Fibroblast of lung (primary cell): ENCODE data around the gene ARL4D. TPM values are rescaled to one million over a fixed set of nuclear protein-coding genes. Genes with fewer than 3 reads are reported as not detected.
"Not testable (repeated sequence)": the region's sequence is repeated elsewhere in the genome, so short reads cannot be mapped to it uniquely, and the experiment has no call there.

Experiments
- DNase-seq, 2 donors: peaks; one replicate each; pipeline versions ENCODE4 v3.0.0 to v3.0.0-alpha.2; 2010; ENCODE audit warnings: low read depth in 2 of 2
- H2AFZ ChIP-seq: 2 replicates; pipeline ENCODE4 v1.5.1; 2012; ENCODE audit warnings: low read length, control low read depth, inconsistent platforms
- H3K27ac ChIP-seq: 2 replicates; pipeline ENCODE4 v1.5.1; 2011; ENCODE audit warnings: low read length, control low read depth; ENCODE audit not compliant: insufficient read depth
- H3K27me3 ChIP-seq: 2 replicates; pipeline ENCODE4 v1.5.1; 2011; ENCODE audit warnings: mild to moderate bottlenecking, low read length; ENCODE audit not compliant: control insufficient read depth, insufficient read depth
- H3K36me3 ChIP-seq: 2 replicates; pipeline ENCODE4 v1.5.1; 2011; ENCODE audit warnings: low read length; ENCODE audit not compliant: control insufficient read depth, insufficient read depth
- H3K4me1 ChIP-seq: 2 replicates; pipeline ENCODE4 v1.5.1; 2011; ENCODE audit warnings: low read length; ENCODE audit not compliant: control insufficient read depth, insufficient read depth; ENCODE audit errors: extremely low read depth
- H3K4me2 ChIP-seq: 2 replicates; pipeline ENCODE4 v1.5.1; 2011; ENCODE audit warnings: low read length, control low read depth; ENCODE audit not compliant: insufficient read depth; ENCODE audit errors: extremely low read depth
- H3K4me3 ChIP-seq, 4 experiments: fragments of 200-600 bp in 1 of 4; sonication (generic) in 1 of 4; replicated peaks in 1 of 4; 2 replicates each; pipeline ENCODE4 v1.5.1; 2011 to 2016; ENCODE audit warnings: low read length in 4 of 4, low read depth in 3 of 4, mild to moderate bottlenecking in 3 of 4, control low read depth in 2 of 4, inconsistent platforms in 1 of 4, mixed read lengths in 1 of 4; ENCODE audit not compliant: insufficient read depth in 1 of 4; ENCODE audit errors: control extremely low read depth in 1 of 4
- H3K79me2 ChIP-seq: 2 replicates; pipeline ENCODE4 v1.5.1; 2012; ENCODE audit warnings: mild to moderate bottlenecking, low read length, inconsistent platforms; ENCODE audit not compliant: control insufficient read depth, insufficient read depth
- H3K9ac ChIP-seq: 2 replicates; pipeline ENCODE4 v1.5.1; 2011; ENCODE audit warnings: mild to moderate bottlenecking, low read length, control low read depth; ENCODE audit not compliant: insufficient read depth
- H3K9me3 ChIP-seq: 2 replicates; pipeline ENCODE4 v1.5.1; 2012; ENCODE audit warnings: low read depth, low read length; ENCODE audit not compliant: control insufficient read depth, insufficient read depth
- H4K20me1 ChIP-seq: 2 replicates; pipeline ENCODE4 v1.5.1; 2011; ENCODE audit warnings: low read length; ENCODE audit not compliant: control insufficient read depth, insufficient read depth; ENCODE audit errors: extremely low read depth
- EZH2 ChIP-seq: IDR thresholded peaks from 2 replicates; pipeline ENCODE4 v1.5.1; 2012; ENCODE audit warnings: low read length, control low read depth, mild to moderate bottlenecking; ENCODE audit errors: missing control alignments
- polyA plus RNA-seq, 2 donors: library from polyadenylated mRNA; depleted of rRNA in 1 of 2; stranded (reverse) in 1 of 2; unstranded in 1 of 2; fragments of >200 nt; gene quantifications; 2 replicates each; pipeline ENCODE4 v1.2.1, GENCODE V29; 2011 to 2012; ENCODE audit warnings: missing spikeins in 1 of 2
- total RNA-seq: library from RNA; depleted of rRNA; stranded (reverse); fragments of >200 nt; gene quantifications from 2 replicates; pipeline ENCODE4 v1.2.1, GENCODE V29; 2014
- TF ChIP-seq, protein P1 (sequence below), 2 donors: IDR thresholded peaks in 1 of 2; conservative IDR thresholded peaks in 1 of 2; 1 replicate in 1 of 2; 2 replicates in 1 of 2; pipeline ENCODE4 v1.5.1; 2011 to 2012; ENCODE audit warnings: low read length in 2 of 2, control low read depth in 1 of 2, inconsistent platforms in 1 of 2, low read depth in 1 of 2, mild to moderate bottlenecking in 1 of 2

The ARL4D gene
- total and polyA plus RNA-seq, 2 donors (not counting 1 experiment from before 2014, with no cell fraction given): 12.5 to 46.4 TPM

- peak; percentile 77 to 81 for DNase-seq
- Histone ChIP-seq H3K4me1 (peaks cover 24% of the 10 kb centered on the region), H3K9ac (no peak overlapping the region), H3K4me3 (no peak overlapping the region), H4K20me1 (no peaks in the 10 kb centered on the region), H3K27me3 (no peaks in the 10 kb centered on the region), H3K4me2 (peak overlapping the region; percentile 52), H2AFZ (peak overlapping the region; percentile 63), H3K9me3 (no peaks in the 10 kb centered on the region), H3K27ac (peak overlapping the region; percentile 26), H3K79me2 (no peaks in the 10 kb centered on the region), H3K36me3 (no peaks in the 10 kb centered on the region)
- no peak for TF ChIP-seq EZH2
- TF ChIP-seq, protein P1, sequence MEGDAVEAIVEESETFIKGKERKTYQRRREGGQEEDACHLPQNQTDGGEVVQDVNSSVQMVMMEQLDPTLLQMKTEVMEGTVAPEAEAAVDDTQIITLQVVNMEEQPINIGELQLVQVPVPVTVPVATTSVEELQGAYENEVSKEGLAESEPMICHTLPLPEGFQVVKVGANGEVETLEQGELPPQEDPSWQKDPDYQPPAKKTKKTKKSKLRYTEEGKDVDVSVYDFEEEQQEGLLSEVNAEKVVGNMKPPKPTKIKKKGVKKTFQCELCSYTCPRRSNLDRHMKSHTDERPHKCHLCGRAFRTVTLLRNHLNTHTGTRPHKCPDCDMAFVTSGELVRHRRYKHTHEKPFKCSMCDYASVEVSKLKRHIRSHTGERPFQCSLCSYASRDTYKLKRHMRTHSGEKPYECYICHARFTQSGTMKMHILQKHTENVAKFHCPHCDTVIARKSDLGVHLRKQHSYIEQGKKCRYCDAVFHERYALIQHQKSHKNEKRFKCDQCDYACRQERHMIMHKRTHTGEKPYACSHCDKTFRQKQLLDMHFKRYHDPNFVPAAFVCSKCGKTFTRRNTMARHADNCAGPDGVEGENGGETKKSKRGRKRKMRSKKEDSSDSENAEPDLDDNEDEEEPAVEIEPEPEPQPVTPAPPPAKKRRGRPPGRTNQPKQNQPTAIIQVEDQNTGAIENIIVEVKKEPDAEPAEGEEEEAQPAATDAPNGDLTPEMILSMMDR (conservative IDR thresholded peaks at IDR 0.05 in 1 of 2, IDR thresholded peaks at IDR 0.05 in 1 of 2; ENCODE audit: low read depth in 1 of 2, low read length in 2 of 2): no peak
Measured at GRCh38 chr17:43416998-43417890, 18.5 kb downstream of the ARL4D start.

DNA sequence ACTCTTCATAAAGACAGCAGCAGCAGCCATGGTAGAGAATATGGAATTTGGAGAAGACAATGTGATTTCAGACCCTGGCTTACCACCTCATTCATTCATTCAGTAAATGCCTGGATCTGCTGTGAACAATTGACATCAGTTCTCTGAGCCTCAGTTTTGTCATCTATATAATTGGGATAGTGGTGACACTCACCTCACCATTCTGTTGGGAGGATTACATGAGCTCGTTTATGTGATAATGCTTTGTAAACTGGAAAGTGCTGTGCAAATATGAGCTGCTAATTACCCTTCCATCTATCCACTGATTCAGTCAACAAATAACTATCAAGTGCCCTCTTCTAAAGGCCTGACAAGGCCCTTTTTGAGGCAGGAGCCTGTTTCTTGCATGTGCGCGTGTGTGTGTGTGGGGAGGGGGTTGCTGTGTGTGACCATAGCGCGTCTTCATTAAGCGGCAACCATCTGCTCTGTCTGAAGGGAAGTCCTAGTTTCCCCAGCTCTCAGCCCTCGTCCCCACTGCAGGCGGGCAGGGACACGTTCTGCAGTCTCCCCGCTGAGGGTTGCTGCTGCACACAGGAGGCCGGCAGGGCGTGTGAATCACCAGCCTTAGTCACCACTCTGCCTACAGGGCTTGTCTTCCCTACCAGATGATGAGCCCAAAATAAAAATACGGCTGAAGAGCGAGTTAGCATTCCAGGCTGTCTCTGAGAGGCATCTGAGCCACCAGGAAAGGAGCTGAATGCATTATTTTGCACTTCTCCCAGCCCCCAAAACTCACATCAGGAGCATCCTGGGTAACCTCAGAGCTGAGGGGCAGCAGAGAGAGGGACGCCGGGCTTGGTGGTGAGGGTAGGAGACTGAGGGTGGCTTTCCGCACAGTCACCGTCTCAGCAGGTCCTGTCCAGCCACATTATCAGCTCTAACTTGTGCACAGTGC lies 19.9 kb downstream of the ARL4D start:
- H3K79me2 ChIP-seq: no peaks in the 10 kb centered on the region
- peak overlapping the region; percentile 28 for H3K27ac ChIP-seq
- H3K4me3 ChIP-seq: peak overlapping the region in 1 of 4 experiments; percentile 21
- H3K27me3 ChIP-seq: no peaks in the 10 kb centered on the region
- TF ChIP-seq, protein P1 (conservative IDR thresholded peaks at IDR 0.05 in 1 of 2, IDR thresholded peaks at IDR 0.05 in 1 of 2; ENCODE audit: low read depth in 1 of 2, low read length in 2 of 2): peak in 1 of 2 donors; percentile 12
- no peak for TF ChIP-seq EZH2
- H3K9me3 ChIP-seq: no peaks in the 10 kb centered on the region
- H3K4me1 ChIP-seq: peaks cover 24% of the 10 kb centered on the region
- peak; percentile 83 to 94 for DNase-seq
- H3K9ac ChIP-seq: no peak overlapping the region
- H3K36me3 ChIP-seq: no peaks in the 10 kb centered on the region
- peak overlapping the region; percentile 80 for H3K4me2 ChIP-seq
- H4K20me1 ChIP-seq: no peaks in the 10 kb centered on the region
- H2AFZ ChIP-seq: peak overlapping the region; percentile 77

DNA sequence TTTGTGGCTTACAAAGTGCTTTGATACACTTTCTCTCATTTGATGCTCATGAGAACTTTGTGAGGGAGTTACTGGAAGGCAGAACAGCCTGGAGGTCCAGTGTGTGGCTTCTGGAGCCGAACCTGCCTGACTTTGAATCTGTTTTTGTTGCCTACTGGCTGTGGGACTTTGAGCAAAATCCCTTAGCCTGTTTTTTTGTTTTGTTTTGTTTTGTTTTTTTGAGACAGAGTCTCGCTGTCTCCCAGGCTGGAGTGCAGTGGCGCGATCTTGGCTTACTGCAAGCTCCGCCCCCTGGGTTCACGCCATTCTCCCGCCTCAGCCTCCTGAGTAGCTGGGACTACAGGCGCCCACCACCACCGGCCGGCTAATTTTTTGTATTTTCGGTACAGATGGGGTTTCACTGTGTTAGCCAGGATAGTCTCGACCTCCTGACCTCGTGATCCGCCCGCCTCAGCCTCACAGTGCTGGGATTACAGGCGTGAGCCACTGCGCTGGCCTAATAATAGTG lies 20.6 kb downstream of the ARL4D start:
- Histone ChIP-seq H2AFZ (peak overlapping the region; percentile 77), H3K4me1 (peaks cover 24% of the 10 kb centered on the region), H3K4me2 (peak overlapping the region; percentile 80)
- not testable (repeated sequence) for H3K36me3 ChIP-seq, H3K79me2 ChIP-seq, H3K9me3 ChIP-seq, H4K20me1 ChIP-seq, H3K9ac ChIP-seq, DNase-seq, H3K27ac ChIP-seq, H3K27me3 ChIP-seq, H3K4me3 ChIP-seq
